ENCODE data around the gene TM9SF1. TPM values are rescaled to one million over a fixed set of nuclear protein-coding genes. Genes with fewer than 3 reads are reported as not detected.

The TM9SF1 gene, protein sequence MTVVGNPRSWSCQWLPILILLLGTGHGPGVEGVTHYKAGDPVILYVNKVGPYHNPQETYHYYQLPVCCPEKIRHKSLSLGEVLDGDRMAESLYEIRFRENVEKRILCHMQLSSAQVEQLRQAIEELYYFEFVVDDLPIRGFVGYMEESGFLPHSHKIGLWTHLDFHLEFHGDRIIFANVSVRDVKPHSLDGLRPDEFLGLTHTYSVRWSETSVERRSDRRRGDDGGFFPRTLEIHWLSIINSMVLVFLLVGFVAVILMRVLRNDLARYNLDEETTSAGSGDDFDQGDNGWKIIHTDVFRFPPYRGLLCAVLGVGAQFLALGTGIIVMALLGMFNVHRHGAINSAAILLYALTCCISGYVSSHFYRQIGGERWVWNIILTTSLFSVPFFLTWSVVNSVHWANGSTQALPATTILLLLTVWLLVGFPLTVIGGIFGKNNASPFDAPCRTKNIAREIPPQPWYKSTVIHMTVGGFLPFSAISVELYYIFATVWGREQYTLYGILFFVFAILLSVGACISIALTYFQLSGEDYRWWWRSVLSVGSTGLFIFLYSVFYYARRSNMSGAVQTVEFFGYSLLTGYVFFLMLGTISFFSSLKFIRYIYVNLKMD
- total RNA-seq (10 to 100 TPM; 30.4 to 53.6 (median 37.3) TPM), polyA plus RNA-seq (10 to 100 TPM in 1 of 3 donors, 1 to 10 TPM in 2; 4.7 to 12.7 (median 7.9) TPM)
- long read RNA-seq, donor 1, transcript TM9SF1-201 (6 exons, 2,452 nt): major isoform, 6 of 15 reads
- long read RNA-seq, donor 1, partial matches to known transcripts: 8 of 15 reads
- long read RNA-seq, donor 1, other reads (novel, unspliced or antisense): 0 of 15 reads
- long read RNA-seq, donor 2, partial matches to known transcripts: 0 of 5 reads
- long read RNA-seq, donor 2, other reads (novel, unspliced or antisense): 0 of 5 reads

DNA sequence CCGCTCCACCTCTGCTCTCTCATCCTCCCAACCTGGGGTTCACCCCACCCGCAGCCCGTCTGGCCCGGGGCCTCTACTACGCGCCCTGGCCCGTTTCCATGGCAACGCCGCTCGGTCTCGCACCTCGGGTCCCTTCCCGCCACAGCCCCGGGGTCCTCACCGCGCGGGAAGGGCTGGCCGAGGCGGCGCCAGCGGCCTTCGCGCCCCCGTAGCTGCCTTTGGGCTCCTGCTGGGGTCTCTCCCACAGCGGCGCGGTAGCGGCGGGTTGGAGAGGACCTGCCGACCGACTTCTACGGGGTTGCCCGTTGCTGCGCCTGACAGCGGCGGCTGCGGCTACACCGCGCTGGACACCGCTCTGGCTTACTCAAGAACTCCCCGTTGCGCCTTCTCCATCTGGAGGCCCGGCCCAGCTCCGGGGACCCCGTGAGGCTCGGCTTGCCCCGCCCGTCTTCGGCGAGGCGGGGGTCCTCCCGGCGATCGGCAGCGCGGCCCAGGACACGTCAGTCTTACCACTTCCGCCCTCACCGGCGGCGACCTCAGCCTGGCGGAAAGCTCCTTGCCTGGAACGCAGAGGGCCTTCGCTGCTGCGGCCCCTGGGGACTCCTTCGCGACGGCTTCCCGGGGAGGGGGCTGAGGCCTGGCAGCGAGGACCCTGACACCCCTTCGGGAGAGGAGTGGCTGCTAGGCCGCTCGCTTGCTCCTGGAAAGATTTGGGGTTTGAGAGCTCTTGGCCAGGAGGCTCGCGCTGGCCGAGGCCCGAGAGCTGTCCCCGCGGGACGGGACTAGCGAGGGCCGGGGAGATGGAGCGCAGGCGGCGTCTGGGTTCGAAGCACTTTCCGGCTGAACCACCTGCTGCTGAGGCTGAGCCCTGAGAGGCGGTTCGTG lies at the start of gene TM9SF1:
Gene TM9SF1 (minus strand): TSS at position 256 of the 885 bp plus-strand sequence. CDS start 422 bp downstream, outside the sequence.
- intact Hi-C loops (cut with DNase I; ENCODE audit: low total_unique reads): no loop called here
- Histone ChIP-seq H3K4me3 (peak within 1 kb of the TSS; percentile 61 to 90 (median 84)), H3K9me3 (no peaks in the 10 kb centered on the region), H3K4me1 (peaks cover 28 to 80% (median 45%) of the 10 kb centered on the region in 6 donors), H3K36me3 (peaks cover 0 to 47% (median 12%) of the 10 kb centered on the region in 6 donors), H3K27ac (peak within 1 kb of the TSS; percentile 95 to 100 (median 98)), H3K27me3 (replicated peaks in 1 of 7) (no peaks in the 10 kb centered on the region)
- TF ChIP-seq, protein P1, sequence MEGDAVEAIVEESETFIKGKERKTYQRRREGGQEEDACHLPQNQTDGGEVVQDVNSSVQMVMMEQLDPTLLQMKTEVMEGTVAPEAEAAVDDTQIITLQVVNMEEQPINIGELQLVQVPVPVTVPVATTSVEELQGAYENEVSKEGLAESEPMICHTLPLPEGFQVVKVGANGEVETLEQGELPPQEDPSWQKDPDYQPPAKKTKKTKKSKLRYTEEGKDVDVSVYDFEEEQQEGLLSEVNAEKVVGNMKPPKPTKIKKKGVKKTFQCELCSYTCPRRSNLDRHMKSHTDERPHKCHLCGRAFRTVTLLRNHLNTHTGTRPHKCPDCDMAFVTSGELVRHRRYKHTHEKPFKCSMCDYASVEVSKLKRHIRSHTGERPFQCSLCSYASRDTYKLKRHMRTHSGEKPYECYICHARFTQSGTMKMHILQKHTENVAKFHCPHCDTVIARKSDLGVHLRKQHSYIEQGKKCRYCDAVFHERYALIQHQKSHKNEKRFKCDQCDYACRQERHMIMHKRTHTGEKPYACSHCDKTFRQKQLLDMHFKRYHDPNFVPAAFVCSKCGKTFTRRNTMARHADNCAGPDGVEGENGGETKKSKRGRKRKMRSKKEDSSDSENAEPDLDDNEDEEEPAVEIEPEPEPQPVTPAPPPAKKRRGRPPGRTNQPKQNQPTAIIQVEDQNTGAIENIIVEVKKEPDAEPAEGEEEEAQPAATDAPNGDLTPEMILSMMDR (IDR thresholded peaks at IDR 0.05 in 8 of 11, conservative IDR thresholded peaks at IDR 0.05 in 3 of 11): peak in 2 of 11 experiments; percentile 8 to 29
- TF ChIP-seq POLR2AphosphoS5 (IDR thresholded peaks at IDR 0.05) (peak; percentile 96 to 98 (median 96)), POLR2A (IDR thresholded peaks at IDR 0.05) (peak in 2 of 3 donors; percentile 29 to 48)
- 0 to 1% (median 1%) methylated on average over 25 to 89 of the region's 89 CpGs for WGBS, 5 donors
- DNase-seq: peak; percentile 99

DNA sequence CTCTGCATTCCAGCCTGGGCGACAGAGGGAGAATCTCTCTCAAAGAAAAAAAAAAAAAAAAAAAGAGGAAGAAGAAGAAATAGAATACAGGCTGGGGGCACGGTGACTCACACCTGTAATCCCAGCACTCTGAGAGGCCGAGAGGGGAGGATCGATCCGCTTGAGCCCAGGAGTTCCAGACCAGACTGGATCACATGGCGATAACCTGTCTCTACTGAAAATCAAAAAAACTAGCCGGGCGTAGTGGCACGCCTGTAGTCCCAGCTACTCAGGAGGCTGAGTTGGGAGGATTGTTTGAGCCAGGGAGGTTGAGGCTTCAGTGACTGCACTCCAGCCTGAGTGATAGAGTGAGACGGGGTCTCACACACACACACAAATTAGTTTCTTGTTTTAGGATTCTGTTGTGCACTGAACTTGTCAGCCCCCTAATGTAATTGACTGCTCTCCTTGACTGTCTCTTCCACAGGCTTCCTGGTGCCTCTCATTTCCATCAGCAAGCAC lies 48.1 kb upstream of the TM9SF1 start:
- intact Hi-C loops (cut with DNase I; ENCODE audit: low total_unique reads): loop anchor here (2.0 kb wide), 1 partner anchor 55 kb away; the partner anchor contains the start of genes DHRS1 and NOP9
- Histone ChIP-seq H3K9me3 (no peaks in the 10 kb centered on the region), H3K4me1 (peaks cover 40 to 71% (median 53%) of the 10 kb centered on the region in 6 donors), H3K4me3 (peak overlapping the region; percentile 58 to 83 (median 68)), H3K27me3 (replicated peaks in 1 of 7) (no peaks in the 10 kb centered on the region), H3K27ac (peak overlapping the region; percentile 97 to 100 (median 99)), H3K36me3 (peaks cover 3 to 33% (median 28%) of the 10 kb centered on the region in 6 donors)
- peak; percentile 81 for DNase-seq
- TF ChIP-seq POLR2AphosphoS5 (IDR thresholded peaks at IDR 0.05) (no peak), POLR2A (IDR thresholded peaks at IDR 0.05) (no peak)
- TF ChIP-seq, protein P1 (IDR thresholded peaks at IDR 0.05 in 8 of 11, conservative IDR thresholded peaks at IDR 0.05 in 3 of 11): no peak
- 36 to 54% (median 37%) methylated on average over 10 of the region's 10 CpGs for WGBS, 5 donors

DNA sequence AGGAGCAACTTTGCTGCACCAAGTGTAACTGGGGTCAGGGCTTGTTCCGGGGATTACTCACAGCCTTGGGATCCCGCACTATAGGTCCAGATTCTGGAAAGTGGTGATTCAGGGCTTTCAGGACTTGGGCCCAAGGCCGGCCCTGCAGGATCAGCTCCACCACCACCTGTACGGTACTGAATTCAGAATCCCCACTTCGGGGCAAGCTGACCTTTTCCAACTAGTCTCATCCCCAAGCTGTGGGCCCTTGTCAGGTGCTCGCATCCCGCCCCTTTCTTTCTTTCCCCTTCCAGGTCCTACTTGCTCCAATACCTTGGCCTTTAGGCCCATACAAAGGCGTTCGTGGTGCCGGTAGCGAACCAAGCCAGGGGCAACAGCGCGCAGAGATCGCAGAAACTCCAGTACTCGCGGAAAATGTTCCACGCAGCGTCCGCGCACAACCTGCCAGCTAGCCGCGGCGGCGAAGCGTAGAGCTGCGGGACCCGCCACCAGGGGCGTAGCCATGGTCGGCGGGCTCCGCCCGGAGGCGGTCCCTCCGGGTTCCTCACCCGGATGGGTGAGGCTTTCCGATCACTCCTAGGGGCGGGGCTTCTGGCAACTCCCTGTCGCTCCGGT lies 46.7 kb upstream of the TM9SF1 start:
- Histone ChIP-seq H3K4me3 (peak overlapping the region; percentile 58 to 83 (median 68)), H3K27me3 (replicated peaks in 1 of 7) (no peaks in the 10 kb centered on the region), H3K9me3 (no peaks in the 10 kb centered on the region), H3K27ac (peak overlapping the region; percentile 97 to 100 (median 99)), H3K4me1 (peaks cover 39 to 78% (median 58%) of the 10 kb centered on the region in 6 donors), H3K36me3 (peaks cover 3 to 47% (median 43%) of the 10 kb centered on the region in 6 donors)
- intact Hi-C loops (cut with DNase I; ENCODE audit: low total_unique reads): loop anchor here (2.0 kb wide), 1 partner anchor 57 kb away; the partner anchor contains the start of genes DHRS1 and NOP9
- whole genome bisulfite sequencing, 5 donors: 2 to 8% (median 3%) methylated on average over 20 to 39 of the region's 39 CpGs
- peak; percentile 99 for DNase-seq
- TF ChIP-seq, protein P1 (IDR thresholded peaks at IDR 0.05 in 8 of 11, conservative IDR thresholded peaks at IDR 0.05 in 3 of 11): peak; percentile 64 to 91 (median 86)
- TF ChIP-seq POLR2AphosphoS5 (IDR thresholded peaks at IDR 0.05): no peak
